ENCODE data around the gene RAPGEF2. TPM values are rescaled to one million over a fixed set of nuclear protein-coding genes. Genes with fewer than 3 reads are reported as not detected.

RAPGEF2 gene
- total and polyA plus RNA-seq, 10 of the 15 experiments (the other 5 are each of a cell fraction or from before 2014, with no cell fraction given): 0.31 to 24.0 (median 2.9) TPM

- no peak for TF ChIP-seq CUX1 (IDR thresholded peaks at IDR 0.05; ENCODE audit: insufficient replicate concordance, low read depth, low read length)
- TF ChIP-seq MYC (IDR thresholded peaks at IDR 0.05; ENCODE audit: insufficient read depth, insufficient read length, insufficient replicate concordance, low read length, severe bottlenecking): no peak
- TF ChIP-seq HDAC6 (IDR thresholded peaks at IDR 0.05; ENCODE audit: unreplicated experiment): no peak
- no peak for TF ChIP-seq POLR2A (IDR thresholded peaks at IDR 0.05; ENCODE audit: low read depth, low read length)
Measured at GRCh38 chr4:159086606-159087005, 16.3 kb upstream of the RAPGEF2 start (continued).

GRCh38 chr4:159090255-159090654 lies 12.6 kb upstream of the RAPGEF2 start:
- ATAC-seq (no peak), DNase-seq (ENCODE audit: low read depth, low spot score) (no peak), FAIRE-seq (no peak)
- Histone ChIP-seq H3K9me3 (replicated peaks; ENCODE audit: control insufficient read depth, insufficient read depth, low read length) (no peaks in the 10 kb centered on the region; the same call in 1 of the 3 replicates), H3K79me2 (ENCODE audit: control insufficient read depth, insufficient read depth, low read length) (no peaks in the 10 kb centered on the region), H3K4me3 (no peak overlapping the region), H3K27me3 (replicated peaks in 1 of 2; ENCODE audit: control insufficient read depth in 2 of 2, insufficient read depth in 2 of 2, low read length in 1 of 2) (no peaks in the 10 kb centered on the region), H2AFZ (ENCODE audit: control insufficient read depth, low read depth, low read length) (no peak overlapping the region), H3K9ac (ENCODE audit: control insufficient read depth, insufficient read depth, low read length) (no peak overlapping the region), H4K20me1 (ENCODE audit: control insufficient read depth, insufficient read depth) (no peaks in the 10 kb centered on the region), H3K4me1 (ENCODE audit: control insufficient read depth, insufficient read depth, low read length) (no peaks in the 10 kb centered on the region), H3K4me2 (ENCODE audit: control insufficient read depth, insufficient read depth) (no peak overlapping the region), H3K36me3 (ENCODE audit: control insufficient read depth in 2 of 2, insufficient read depth in 2 of 2, low read length in 1 of 2) (no peaks in the 10 kb centered on the region), H3K27ac (ENCODE audit: control insufficient read depth, insufficient read depth) (no peak overlapping the region)
- intact Hi-C loops (cut with micrococcal nuclease; ENCODE audit: unreplicated experiment): no loop called here
- 57% methylated on average over 4 of the region's 4 CpGs for WGBS (ENCODE audit: insufficient coverage, insufficient replicate concordance, low lambda C conversion rate, missing lambda C conversion rate)
- BruUV-seq (replicated peaks): no TSS peak
- ChIA-PET RAD21 (ENCODE audit: unreplicated experiment) (no interaction called here), POLR2A (no interaction called here), SMC1A (ENCODE audit: uncharacterized antibody, unreplicated experiment) (interaction anchor here (0.7 kb wide), 1 partner anchor 87 kb away, joined by 3 read pairs; no protein-coding TSS in a partner anchor), CTCF (no interaction called here)
- in situ Hi-C loops (cut with MboI): no loop called here
- TF ChIP-seq ZBED1 (IDR thresholded peaks at IDR 0.05; ENCODE audit: borderline replicate concordance) (no peak), NBN (IDR thresholded peaks at IDR 0.05) (no peak), CREB1 (IDR thresholded peaks at IDR 0.05; ENCODE audit: low read depth) (no peak), YY1 (IDR thresholded peaks at IDR 0.05; ENCODE audit: low read depth, low read length) (no peak), ZBTB4 (CRISPR knock-in tag; IDR thresholded peaks at IDR 0.05) (no peak), BACH1 (IDR thresholded peaks at IDR 0.05; ENCODE audit: borderline replicate concordance) (no peak), REST (IDR thresholded peaks at IDR 0.05; ENCODE audit: low read depth, low read length) (no peak), MEF2A (IDR thresholded peaks at IDR 0.05; ENCODE audit: insufficient read depth, low read depth, low read length) (no peak)
